Glutamatergic neuron (in vitro differentiated cells): ENCODE measurements around the gene GEMIN4. TPM values are rescaled to one million over a fixed set of nuclear protein-coding genes. Genes with fewer than 3 reads are reported as not detected.

Experiments
- DNase-seq: peaks from one replicate; pipeline ENCODE4 v3.0.0; 2022
- H3K27ac Mint-ChIP-seq: one replicate; pipeline ENCODE4 v1.8.0; 2020; ENCODE audit warnings: mild to moderate bottlenecking, mixed read lengths, inconsistent platforms; ENCODE audit not compliant: unreplicated experiment
- H3K27me3 Mint-ChIP-seq: one replicate; pipeline ENCODE4 v1.8.0; 2020; ENCODE audit warnings: mild to moderate bottlenecking, moderate library complexity, mixed read lengths, inconsistent platforms; ENCODE audit not compliant: unreplicated experiment
- H3K36me3 Mint-ChIP-seq: one replicate; pipeline ENCODE4 v1.8.0; 2020; ENCODE audit warnings: mild to moderate bottlenecking, mixed read lengths, inconsistent platforms; ENCODE audit not compliant: unreplicated experiment
- H3K4me1 Mint-ChIP-seq: one replicate; pipeline ENCODE4 v1.8.0; 2020; ENCODE audit warnings: mild to moderate bottlenecking, low read depth, mixed read lengths, inconsistent platforms; ENCODE audit not compliant: unreplicated experiment
- H3K4me3 Mint-ChIP-seq: one replicate; pipeline ENCODE4 v1.8.0; 2020; ENCODE audit warnings: mild to moderate bottlenecking, mixed read lengths, inconsistent platforms; ENCODE audit not compliant: unreplicated experiment
- H3K9me3 Mint-ChIP-seq: one replicate; pipeline ENCODE4 v1.8.0; 2020; ENCODE audit warnings: mild to moderate bottlenecking, moderate library complexity, mixed read lengths, inconsistent platforms; ENCODE audit not compliant: unreplicated experiment
- total RNA-seq: library from RNA; stranded (reverse); fragmentation: NEBNext Ultra II Directional; extraction: Animal tissue kit (Norgen Biotek cat#: 25700); gene quantifications from one replicate; pipeline ENCODE4 v1.2.1, GENCODE V29; 2021; ENCODE audit not compliant: unreplicated experiment
- TF ChIP-seq, protein P1 (sequence below): fragments of 200-600 bp; sonication (generic); IDR thresholded peaks from one replicate; pipeline ENCODE4 v1.5.0; 2021; ENCODE audit not compliant: partially characterized antibody, unreplicated experiment

Gene GEMIN4
- total RNA-seq, 1 donor from 2014 or later, result 19.9 TPM

DNA sequence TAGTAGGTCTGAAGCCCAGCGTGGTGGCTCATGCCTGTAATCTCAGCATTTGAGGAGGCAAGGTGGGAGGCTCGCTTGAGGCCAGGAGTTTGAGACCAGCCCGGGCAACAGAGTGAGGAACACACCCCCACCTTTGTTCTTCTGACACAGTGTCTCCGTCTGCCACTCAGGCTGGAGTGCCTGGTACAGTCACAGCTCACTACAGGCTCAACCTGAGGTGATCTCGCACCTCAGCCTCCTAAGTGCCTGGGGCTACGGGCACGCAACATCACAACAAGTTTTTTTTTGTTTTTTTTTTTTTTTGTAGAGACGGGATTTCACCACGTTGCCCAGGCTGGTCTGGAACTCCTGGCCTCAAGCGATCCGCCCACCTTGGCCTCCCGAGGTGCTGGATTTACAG is 26.3 kb downstream of the GEMIN4 start:
- DNase-seq, result no peak
- Mint-ChIP-seq H3K4me3 (no peak overlapping the region), H3K36me3 (no peaks in the 10 kb centered on the region), H3K27ac (no peak overlapping the region), H3K4me1 (no peaks in the 10 kb centered on the region), H3K9me3 (peaks cover 2% of the 10 kb centered on the region), H3K27me3 (peaks cover 2% of the 10 kb centered on the region)
- TF ChIP-seq, protein P1, sequence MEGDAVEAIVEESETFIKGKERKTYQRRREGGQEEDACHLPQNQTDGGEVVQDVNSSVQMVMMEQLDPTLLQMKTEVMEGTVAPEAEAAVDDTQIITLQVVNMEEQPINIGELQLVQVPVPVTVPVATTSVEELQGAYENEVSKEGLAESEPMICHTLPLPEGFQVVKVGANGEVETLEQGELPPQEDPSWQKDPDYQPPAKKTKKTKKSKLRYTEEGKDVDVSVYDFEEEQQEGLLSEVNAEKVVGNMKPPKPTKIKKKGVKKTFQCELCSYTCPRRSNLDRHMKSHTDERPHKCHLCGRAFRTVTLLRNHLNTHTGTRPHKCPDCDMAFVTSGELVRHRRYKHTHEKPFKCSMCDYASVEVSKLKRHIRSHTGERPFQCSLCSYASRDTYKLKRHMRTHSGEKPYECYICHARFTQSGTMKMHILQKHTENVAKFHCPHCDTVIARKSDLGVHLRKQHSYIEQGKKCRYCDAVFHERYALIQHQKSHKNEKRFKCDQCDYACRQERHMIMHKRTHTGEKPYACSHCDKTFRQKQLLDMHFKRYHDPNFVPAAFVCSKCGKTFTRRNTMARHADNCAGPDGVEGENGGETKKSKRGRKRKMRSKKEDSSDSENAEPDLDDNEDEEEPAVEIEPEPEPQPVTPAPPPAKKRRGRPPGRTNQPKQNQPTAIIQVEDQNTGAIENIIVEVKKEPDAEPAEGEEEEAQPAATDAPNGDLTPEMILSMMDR, result no peak

DNA sequence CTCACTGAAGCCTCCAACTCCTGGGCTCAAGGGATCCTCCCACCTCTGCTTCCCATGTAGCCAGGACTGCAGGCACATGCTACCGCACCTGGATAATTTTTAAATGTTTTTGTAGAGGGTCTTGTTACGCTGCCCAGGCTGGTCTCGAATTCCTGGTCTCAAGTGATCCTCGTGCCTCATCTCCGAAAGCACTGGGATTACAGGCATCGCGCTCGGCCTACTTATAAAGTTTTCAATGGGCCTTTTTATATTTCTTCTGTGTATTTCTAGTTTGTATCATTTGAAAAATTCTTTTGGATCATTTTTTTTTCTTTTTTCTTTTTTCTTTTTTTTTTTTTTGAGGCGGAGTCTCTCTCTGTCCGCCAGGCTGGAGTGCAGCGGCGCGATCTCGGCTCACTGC is 27.0 kb downstream of the GEMIN4 start:
- Mint-ChIP-seq H3K27me3 (no peaks in the 10 kb centered on the region), H3K27ac (no peak overlapping the region), H3K4me3 (no peak overlapping the region), H3K9me3 (peaks cover 2% of the 10 kb centered on the region), H3K36me3 (no peaks in the 10 kb centered on the region), H3K4me1 (no peaks in the 10 kb centered on the region)
- TF ChIP-seq, protein P1, result no peak
- DNase-seq, result no peak

DNA sequence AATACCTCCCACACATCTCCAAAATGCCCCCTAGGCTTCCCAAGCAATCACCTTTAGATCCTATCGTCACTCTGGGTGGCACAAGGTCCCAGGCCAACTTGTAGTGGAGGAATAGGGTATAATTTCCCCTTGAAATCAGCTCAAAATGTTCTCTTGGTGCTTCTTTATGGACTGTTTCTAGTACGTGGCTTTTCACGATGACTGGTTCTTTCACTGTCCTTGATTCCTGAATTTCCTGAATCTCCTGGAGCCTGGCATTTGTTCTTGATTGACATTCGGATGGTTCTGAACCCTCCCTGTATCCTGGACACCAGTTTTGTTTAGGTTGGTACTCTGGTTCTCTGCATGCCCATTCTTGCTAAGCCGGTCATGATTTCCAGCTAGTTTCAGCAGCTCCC is 30.5 kb downstream of the GEMIN4 start:
- Mint-ChIP-seq H3K4me1 (no peaks in the 10 kb centered on the region), H3K36me3 (no peaks in the 10 kb centered on the region), H3K27me3 (no peaks in the 10 kb centered on the region), H3K9me3 (no peaks in the 10 kb centered on the region), H3K4me3 (no peak overlapping the region), H3K27ac (no peak overlapping the region)
- TF ChIP-seq, protein P1, result no peak
- DNase-seq, result no peak

DNA sequence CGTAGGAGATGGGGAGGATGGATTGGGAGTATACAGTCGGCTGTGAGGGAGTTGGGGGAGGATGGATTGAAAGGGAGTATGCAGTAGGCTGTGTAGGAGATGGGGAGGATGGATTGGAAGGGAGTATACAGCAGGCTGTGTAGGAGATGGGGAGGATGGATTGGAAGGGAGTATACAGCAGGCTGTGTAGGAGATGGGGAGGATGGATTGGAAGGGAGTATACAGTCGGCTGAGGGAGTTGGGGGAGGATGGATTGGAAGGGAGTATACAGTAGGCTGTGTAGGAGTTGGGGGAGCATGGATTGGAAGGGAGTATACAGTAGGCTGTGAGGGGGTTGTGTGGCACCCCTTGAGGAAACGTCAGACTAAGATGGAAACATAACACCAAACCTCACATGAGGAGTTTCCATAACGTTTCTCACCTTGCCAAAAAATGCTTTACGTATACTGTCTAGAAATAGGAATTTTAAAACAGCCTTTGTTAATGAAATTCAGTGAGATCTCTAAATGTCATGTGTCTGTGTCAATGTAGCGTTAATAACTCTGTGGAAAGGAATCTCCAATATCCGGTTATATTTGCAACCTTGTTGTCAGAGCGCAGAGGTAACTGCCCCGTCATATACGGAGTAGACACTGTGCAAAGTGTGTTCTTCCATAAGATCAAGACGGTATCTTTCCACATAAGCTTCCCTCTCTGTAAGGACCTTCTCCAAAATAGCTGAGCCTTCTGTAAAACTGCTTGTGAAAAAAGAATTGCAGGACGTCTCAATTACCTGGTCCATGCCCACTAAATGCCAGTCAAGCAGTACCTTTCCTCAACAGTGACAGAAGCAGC is 31.1 kb downstream of the GEMIN4 start:
- Mint-ChIP-seq H3K4me1 (no peaks in the 10 kb centered on the region), H3K4me3 (no peak overlapping the region), H3K27me3 (no peaks in the 10 kb centered on the region)

DNA sequence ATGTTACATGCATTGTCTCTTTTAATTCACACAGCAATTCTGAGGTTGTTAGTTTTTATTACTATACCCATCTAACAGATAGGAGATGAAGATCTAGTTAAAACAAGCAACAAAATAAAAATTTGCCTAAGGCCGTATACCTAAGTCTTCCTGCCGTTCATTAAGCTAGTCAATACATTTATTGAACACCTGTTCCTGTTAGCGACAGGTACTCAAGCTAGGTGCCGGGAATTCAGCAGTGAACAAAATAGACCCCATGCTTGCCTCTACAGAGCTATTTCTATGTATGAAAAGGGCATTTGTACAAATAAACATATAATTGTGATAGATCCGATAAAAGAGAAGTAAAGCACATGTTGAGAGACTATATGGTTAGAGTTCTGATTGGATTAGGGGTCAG is 34.0 kb downstream of the GEMIN4 start:
- no peak overlapping the region for H3K27ac Mint-ChIP-seq
- H3K4me1 Mint-ChIP-seq, result peaks cover 3% of the 10 kb centered on the region
- H3K9me3 Mint-ChIP-seq, result peaks cover 4% of the 10 kb centered on the region
- H3K36me3 Mint-ChIP-seq, result no peaks in the 10 kb centered on the region
- peaks cover 2% of the 10 kb centered on the region for H3K27me3 Mint-ChIP-seq
- no peak for DNase-seq
- H3K4me3 Mint-ChIP-seq, result no peak overlapping the region
- TF ChIP-seq, protein P1, result no peak

More for the DNA sequence above, 31.1 kb downstream of the GEMIN4 start:
- H3K27ac Mint-ChIP-seq, result no peak overlapping the region
- no peaks in the 10 kb centered on the region for H3K9me3 Mint-ChIP-seq
- no peak for DNase-seq
- TF ChIP-seq, protein P1, result no peak
- H3K36me3 Mint-ChIP-seq, result no peaks in the 10 kb centered on the region
